IPS-NIHi11 (cell line): ENCODE data around the gene SOX21.
A peak's percentile ranks its signal among the peaks of the same experiment; 100 is the strongest.
"Not testable (repeated sequence)": the region's sequence is repeated elsewhere in the genome, so short reads cannot be mapped to it uniquely, and the experiment has no call there.

Source experiments
- DNase-seq: peaks from one replicate; pipeline ENCODE4 v3.0.0; 2012; ENCODE audit warnings: mixed read lengths, low spot score

The SOX21 gene

DNA sequence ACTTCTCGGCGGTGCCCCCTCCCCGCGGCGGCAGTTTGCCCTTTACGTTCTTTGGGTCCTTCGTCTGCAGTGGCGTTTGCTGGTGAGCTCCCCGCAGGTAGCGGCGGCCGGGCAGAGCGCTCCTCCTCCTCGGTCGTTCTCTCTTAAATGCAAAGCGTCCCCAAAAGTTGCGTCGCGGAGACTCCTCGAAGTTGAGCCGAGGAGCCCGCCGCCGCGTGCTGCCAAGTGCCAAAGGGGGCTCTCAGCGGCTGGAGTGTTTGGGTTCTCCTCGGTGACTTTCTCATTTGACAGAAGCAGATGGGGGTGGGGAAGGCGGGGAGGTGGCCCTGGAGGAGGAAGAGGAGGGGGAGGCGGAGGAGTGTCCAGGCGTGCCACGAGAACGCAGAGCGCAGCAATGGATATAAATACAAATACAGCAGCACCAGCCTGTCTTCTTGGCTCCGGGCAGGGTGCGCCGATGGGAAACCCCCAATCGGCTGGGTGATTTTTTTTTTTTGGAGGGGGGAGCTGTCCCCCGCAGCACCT is at the start of gene SOX21:
SOX21 (minus strand) TSS at position 259 of the 525 bp plus-strand sequence. CDS start 496 bp downstream, outside the sequence.
- DNase-seq, result no peak

- peak; percentile 64 for DNase-seq
Observed at GRCh38 chr13:94761407-94761806, 49.1 kb upstream of the SOX21 start.

DNA sequence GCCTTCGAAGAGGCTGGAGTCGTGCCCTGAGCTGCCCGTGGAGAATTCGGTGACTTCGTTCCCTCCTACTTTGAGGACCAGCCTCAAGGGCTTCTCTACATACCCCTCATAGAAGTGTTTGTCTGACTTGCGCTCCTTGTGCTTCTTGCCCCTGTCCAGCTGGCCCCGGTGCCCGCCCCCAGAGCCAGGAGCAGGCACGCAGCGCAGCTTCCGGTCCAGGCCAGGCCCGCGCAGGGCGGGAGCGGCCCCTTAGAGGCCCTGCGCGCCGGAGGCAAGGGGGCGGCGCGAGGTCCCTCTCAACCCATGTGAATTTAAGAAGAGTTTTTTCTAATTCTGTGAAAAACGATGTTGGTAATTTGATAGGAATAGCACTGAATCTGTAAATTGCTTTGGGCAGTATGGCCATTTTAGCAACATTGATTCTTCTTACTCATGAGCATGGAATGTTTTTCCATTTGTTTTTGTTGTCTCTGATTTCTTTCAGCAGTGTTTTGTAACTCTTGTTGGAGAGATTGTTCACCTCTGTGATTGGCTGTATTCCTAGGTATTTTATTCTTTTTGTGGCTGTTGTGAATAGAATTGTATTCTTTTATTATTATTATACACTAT is 46.9 kb upstream of the SOX21 start:
- no peak for DNase-seq

GRCh38 chr13:94758436-94758960 is 46.2 kb upstream of the SOX21 start:
- no peak for DNase-seq

- DNase-seq, result no peak
Observed at GRCh38 chr13:94753327-94753726, 41.0 kb upstream of the SOX21 start.

DNA sequence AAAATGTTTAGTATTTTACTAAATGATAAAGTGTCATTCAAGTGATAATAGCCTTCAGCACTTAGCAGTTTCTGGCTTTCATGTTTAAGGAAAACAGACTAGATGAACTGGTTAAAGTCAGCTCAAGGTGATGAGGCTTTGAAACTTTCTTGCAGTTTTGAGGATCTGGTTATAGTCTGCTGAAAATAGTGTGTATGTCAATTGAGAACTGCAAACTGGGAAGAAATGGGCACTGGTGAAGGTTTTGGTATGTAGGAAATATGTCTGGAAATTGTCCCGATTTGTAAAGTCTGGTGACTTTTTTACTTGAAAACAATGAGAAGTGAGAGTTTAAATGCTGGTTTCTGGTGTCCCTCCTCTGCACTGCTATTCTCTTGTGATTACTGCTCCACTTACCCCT is 36.8 kb upstream of the SOX21 start:
- no peak for DNase-seq

- DNase-seq, result no peak
Observed at GRCh38 chr13:94739235-94739634, 26.9 kb upstream of the SOX21 start.

DNA sequence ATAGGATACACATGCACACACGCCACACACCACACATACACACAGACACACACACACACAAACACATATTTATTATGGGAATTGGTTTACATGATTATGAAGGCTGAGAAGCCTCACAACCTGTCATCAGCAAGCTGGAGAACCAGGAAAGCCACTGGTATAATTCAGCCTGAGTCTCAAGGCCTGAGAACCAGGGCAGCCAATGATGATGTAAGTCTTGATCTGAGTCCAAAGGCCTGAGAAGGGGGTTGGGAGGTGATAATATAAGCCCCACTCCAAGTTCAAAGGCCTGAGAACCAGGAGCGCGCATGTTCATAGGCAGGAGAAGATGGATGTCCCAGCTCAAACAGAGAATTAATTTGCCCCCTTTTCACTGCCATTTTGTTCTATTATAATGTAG is 18.7 kb upstream of the SOX21 start:
- DNase-seq, result no peak

GRCh38 chr13:94729941-94730340 is 17.6 kb upstream of the SOX21 start:
- DNase-seq, result not testable (repeated sequence)

GRCh38 chr13:94726425-94726824 is 14.1 kb upstream of the SOX21 start:
- DNase-seq, result no peak

- no peak for DNase-seq
Observed at GRCh38 chr13:94722609-94723345, 10.4 kb upstream of the SOX21 start.

DNA sequence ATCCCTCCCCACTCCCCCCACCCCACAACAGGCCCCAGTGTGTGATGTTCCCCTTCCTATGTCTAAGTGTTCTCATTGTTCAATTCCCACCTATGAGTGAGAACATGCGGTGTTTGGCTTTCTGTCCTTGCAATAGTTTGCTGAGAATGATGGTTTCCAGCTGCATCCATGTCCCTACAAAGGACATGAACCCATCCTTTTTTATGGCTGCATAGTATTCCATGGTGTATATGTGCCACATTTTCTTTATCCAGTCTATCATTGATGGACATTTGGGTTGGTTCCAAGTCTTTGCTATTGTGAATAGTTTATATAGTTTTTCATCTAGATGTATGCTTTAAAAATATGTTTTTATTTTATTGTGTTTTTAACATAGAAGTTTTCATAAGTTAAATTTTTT is 6.4 kb upstream of the SOX21 start:
- DNase-seq, result not testable (repeated sequence)

- DNase-seq, result no peak
Observed at GRCh38 chr13:94717916-94718315, 5.6 kb upstream of the SOX21 start.

- DNase-seq, result no peak
Observed at GRCh38 chr13:94716016-94716415, 3.7 kb upstream of the SOX21 start.

GRCh38 chr13:94713561-94714182 is 1.3 kb upstream of the SOX21 start:
- DNase-seq, result no peak

DNA sequence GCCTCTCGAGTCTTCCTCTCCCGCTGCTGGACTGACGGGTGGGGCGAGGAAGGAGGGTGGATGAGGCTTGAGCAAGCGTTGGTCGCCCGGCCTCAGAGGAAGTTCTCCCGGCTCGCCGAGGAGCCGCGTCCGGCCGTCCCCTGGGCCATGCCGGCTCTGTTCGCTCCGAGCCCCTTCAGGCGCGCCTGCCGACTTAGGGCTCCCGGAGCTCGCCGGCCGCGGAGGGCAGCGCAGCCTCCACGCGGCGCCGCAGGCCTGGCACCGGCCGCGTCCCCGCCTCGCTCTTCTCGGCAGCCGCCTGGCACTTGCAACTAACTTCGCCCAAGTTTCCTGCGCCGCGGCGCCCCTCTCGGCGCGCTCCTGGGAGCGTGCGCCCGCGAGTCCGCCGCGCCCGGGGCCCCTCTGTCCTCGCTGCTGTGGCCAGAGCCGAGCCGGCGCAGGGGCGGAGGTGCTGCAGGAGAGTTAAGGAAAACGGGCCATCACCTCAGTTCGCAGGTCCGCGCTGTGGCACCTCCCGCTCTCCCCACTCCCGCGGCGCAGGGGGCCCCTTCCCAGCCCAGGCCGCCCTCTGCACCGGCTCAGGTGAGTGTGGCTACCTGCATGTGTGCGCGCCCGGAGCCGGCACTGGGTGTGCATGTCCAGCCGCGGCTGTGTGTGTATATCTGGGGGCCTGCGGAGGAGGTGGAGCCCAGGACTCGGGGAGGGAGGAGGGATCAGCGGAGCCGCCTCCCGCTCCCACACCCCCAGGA is 641 bp upstream of the SOX21 start:
- DNase-seq, result peak; percentile 55

GRCh38 chr13:94711561-94712286 is 621 bp downstream of the SOX21 start:
- no peak for DNase-seq

DNA sequence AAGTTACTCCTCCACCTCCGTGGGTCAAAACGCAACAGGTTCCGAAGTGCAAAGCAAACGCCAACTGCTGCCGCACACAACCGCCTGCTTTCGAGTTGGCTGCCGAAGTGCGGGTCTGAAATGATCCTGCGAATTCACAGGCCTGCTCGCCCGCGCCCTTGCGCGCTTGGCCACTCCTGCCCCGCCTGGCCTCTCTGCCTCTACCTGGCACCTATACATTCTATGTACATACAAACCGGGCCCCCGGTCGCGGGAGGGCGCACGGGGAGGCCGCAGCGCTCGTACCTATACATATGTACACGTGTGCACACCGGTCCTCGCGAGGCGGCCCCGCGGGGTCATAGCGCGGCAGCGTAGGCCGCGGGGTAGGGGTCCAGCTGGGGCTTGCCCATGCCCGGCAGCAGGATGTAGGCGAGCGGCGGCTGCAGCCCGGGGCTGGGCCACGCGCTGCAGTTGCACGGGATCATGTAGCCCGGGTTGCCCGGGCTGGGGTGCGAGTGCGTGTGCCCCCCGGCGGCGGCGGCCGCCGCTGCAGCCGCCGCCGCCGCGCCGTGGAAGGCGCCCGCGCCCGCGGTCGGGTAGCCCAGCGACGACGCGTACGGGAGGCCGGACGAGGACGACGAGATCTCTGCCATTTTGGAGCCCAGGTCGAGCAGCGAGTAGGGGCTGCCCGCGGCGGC is 1.3 kb downstream of the SOX21 start:
- DNase-seq, result peak; percentile 73

GRCh38 chr13:94710065-94710781 is 2.1 kb downstream of the SOX21 start:
- DNase-seq, result no peak
